ENCODE data around the gene SMARCD3.

The SMARCD3 gene

DNA sequence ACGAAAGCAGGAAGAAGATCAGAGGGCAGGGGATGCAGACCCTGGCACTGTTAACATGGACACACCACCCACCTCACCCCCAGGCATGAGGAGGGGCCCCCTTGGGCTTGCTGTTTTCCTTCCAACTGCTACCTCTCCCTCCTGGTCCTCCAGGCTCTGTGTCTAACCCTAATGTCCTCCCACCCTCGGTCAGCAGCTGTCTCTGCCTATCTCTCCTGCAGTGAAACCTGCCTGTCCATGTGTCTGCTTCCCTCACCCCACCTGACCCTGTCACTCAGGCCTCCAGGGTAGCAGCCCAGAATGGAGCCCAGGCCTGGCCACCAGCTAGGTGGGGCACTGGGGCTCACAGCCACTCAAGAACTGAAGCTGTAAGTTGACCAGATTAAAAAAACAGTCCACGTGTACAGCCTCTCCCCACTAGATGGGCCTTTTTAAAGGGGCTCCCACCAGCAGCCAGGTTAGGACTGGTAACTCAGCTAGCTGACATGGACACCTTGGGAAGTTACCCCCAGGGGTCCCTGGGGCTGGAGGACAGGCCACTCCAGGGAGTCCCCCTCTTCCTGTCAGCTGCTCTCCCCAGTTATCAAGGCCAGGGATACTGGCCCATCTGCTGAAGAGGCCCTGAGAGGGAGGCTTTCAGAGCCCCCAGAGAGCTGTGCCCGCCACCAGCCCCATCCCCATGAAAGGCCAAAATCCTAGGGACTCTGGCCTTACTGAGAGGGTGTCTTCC lies 1.5 kb downstream of the SMARCD3 start:
- no peak for DNase-seq

DNA sequence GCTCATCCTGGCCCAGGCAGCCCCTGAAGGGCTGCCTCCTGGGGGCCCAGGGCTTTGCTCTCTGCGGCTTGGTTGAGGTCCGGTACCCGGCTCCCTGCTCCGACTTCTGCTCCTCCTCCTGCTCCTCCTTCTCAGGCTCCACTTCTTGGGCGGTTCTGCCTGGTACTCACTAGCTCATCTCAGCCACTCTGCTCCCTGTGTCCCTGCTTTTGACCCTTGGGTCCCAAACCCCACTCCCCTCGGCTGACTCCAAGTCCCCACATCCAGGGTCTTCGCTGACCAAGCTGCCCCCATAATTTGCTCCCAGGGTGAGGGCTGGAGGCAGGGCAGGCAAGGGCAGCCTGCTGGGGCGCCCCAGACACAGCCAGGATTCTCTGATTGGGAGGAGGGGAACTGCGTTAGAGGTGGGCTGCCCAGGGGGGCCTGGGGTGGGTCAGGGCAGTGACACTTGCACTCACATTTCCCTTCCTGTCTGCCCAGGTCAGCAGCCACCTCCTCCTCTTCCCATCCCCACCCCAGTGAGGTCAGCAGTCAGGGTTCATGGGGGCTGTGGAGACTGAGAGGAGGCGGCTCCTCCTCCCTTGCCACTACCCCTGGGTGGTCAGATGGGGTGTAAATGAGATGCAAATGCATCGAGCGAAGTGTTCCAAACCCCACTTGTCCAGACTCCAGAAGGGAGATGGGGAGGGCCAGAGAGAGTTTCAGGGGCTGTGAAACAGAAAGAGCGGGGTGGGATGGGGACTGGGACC lies 2.2 kb downstream of the SMARCD3 start:
- no peak for DNase-seq

DNA sequence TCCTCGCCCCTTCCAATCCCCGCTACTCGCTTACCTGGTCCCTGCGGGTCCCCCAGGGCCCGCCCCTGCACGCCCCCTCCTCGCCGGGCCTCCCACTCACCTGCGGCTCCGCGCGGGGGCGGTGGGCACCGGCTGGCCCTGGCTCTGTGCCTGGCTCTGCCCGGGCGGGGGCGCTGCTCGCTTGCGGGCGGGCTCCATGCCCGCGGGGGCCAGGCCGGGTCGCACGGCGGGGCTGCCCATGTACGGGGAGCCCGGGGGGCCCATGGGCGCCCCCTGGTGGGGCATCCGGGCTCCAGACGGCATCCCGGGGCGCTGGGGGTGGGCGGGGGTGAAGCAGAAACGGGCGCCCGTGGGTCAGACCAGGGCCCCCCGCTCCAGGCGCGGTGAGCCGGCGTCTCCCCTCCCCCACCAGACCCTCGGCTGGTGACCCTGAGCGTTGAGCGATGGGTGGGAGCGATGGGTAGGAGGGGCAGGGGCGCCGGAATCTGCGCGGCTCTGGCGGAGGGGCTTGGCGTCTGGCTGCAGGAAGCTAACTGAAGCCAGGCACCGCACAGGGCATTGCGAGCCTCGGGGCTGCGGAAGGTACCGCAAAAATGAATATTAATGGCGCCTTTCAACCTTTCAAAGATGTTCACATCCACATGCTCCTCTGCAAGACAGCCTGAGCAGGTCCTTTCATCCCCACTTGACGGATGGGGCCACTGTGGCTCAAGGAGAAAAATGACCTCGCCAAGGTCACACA lies 3.0 kb downstream of the SMARCD3 start:
- DNase-seq: peak; percentile 50

DNA sequence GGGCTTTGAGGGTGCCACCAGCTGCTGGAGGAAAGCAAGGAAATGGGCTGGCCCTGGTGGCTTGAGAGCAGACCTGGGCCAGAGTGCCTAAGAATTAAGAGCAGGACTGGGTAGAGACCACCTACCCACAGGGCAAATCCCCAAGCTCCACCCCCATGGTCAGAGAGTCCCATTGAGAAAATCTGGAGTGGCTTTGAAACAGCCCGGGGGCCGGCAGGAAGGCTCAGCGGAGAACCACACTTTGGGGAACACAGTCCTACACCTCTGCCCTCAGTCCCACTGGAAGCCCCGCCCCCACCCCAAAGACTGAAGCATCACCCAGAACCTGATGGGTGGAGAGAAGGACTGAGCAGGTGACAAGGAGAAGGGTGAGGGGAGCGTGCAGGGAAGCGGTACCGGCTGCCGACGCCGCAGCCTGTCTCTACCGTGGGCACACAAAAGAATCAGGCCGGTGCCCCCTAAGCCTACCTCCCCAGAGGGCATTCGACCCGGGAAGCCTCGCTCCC lies 3.6 kb downstream of the SMARCD3 start:
- no peak for DNase-seq

DNA sequence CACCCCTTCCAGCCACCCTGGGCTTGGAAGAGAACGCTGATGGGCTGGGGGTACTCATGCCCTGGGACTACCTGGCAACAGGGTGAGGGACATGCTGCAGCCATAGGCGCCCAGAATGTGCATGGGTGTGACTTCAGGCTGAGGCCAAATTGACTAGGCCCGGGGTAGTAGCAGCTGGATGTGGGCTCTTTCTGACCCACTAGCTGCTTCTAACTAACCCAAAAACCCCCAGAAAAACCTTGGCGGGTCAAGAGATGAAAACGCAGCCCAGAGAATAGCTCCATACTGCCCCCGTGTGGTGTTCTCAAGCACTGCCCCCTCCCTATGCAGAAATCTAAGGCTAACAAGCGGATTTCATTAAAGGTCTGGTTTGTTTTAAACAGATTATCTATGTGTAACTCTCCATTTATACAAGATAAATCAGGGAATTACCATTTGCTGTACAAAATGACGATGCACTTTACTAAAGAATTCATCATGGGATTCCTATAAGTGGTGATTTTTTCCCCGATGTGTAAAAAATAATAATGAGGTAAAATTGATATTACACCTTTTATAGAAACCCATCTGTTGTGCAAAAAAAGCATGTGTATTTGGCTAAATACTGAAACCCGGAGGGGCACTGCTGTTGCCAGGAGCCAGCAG lies 4.2 kb downstream of the SMARCD3 start:
- peak; percentile 70 for DNase-seq

DNA sequence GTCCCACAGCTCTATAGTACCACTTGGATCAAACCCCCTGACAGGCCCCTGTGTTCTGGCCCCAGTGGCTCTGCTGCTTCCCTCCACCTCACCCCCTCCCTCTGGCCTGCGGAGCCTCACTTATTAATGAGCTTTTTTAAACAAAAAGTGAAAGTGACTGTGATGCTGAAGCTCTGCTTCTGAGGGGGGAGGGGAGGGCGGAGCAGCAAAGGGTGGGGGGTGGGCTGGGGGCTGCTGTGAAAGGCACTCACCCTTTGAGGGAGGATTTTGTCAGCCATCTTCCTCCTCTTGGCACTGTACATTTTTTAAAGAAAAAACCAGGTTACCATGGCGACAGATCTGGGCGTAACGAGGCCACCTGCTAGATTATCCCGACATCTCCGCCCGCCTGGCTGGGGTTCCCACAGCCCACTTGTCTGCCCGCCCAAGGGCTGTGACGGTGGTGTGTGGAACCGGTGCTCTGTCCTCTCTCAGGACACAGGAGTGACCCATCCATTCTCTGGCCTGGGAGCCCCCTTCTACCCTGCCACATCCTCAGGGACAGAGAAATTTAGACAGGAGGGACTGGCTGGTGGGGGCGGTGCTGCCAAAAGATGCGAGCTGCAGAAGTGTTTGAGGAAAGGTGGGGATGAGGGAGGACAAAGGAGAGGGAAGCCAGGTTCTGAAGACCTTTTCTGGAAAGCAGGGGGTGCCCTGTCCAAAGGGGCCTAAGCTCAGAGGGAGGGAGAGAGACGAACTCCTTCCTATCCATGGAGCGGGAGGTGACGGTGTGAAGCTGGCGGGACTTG lies 4.9 kb downstream of the SMARCD3 start:
- DNase-seq: peak; percentile 24

DNA sequence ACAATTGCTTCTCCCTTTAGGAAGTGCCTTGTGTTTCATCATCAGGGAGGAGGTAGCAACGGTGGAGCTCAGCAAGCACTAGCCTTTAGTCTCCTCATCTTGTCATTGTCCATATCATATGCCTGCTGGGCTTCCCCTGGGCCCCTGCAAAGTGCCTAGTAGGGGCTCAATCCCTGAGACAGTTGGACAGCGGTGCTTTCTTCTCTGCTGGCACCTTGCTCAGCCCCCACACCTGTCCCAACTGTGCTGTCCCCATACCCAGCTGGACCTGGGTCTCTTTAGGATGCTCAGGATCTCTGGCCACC lies 5.5 kb downstream of the SMARCD3 start:
- DNase-seq: no peak

DNA sequence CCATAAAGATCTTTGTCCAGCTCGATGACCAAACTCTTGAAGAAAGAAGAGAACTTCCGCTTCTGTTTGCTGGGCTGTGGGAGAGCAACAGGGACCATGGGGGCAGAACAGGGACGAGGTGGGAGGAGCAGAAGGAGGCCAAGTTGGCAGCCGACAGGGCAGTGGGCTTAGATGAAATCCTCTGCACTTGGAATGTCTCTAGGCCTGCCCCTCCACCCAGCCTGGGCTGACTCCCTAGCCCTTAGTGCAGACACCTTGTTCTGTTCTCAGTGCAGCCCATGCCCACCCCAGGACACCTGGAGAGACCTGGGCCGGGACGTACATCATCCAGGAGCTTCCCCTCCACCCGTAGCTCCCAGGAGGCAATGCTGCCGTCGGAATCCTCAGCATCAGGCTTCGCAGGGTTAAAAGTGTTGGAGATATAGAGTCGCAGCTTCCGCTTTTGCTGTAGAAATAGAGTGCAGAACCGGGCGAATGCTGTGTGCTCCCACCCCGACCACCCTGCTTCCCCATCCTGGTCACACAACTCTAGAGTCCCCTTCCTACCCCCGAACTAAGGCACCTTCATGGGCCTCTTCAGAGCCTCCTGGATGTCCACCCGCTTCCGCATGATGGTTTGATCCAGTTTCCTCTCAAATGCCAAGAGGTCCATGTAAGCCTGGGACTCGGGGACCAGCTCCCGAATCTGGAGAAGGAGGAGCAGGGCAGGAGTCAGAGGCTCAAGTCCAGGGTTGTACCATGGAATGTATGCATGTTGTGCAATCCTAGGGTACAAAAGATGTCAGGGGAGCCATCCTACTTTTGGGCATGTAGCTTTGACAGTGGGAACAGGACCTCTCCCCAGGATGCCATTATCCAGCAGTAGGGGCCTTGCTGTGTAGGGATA lies 6.1 kb downstream of the SMARCD3 start:
- DNase-seq: no peak

DNA sequence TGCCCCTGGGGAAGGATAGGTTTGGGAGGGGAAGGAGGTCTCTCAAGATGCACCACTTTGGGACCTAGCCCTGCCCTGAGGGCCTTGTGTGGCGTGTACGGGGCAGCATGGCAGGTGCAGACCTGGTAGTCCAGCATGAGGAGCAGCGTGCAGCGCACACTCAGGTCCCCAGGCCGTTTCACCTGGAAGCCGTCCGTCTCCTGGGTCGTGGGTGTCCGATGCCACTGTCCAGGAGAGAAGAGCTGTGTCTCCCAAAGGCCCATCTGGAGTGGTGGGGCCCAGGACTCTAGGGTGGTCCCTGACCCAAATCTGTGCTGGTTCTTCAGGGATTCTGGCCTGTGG lies 6.8 kb downstream of the SMARCD3 start:
- DNase-seq: no peak

DNA sequence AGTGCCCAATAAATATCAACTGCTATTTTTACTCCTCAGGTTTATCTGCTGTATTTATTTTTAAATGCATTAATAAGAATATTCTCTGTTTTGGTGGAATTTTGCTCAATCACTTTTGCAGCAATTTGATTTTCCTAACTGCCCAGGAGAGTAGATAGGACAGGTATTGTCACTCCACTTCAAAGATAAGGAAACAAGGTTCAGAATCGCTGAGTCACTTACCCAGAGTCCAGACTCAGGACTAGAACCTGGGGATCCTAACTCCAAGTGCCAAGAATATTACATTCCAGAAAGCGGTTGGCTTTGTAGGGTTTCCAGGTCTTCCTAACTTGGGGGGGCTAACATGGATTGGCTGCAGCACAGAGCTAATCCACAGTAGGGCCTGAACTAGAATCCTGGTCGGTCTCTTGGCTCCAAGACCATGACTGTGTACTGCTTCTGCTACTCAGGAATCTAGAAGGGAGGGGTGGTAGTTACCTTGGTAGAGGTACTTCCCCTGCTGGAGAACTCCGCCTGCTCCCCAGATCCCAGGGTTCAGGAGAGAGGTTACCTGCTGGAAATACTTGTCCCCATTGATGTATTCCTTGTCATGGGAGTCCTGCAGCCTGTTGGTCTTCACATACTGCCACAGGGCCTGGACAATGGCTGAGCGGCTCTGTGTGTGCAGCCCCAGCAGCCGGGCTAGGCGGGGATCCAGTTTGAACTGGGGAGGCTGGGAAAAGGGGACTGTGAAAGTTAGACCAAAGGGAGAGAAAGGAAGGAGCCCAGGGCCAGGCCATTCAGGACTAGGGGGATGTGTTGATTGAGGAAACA lies 7.3 kb downstream of the SMARCD3 start:
- no peak for DNase-seq

DNA sequence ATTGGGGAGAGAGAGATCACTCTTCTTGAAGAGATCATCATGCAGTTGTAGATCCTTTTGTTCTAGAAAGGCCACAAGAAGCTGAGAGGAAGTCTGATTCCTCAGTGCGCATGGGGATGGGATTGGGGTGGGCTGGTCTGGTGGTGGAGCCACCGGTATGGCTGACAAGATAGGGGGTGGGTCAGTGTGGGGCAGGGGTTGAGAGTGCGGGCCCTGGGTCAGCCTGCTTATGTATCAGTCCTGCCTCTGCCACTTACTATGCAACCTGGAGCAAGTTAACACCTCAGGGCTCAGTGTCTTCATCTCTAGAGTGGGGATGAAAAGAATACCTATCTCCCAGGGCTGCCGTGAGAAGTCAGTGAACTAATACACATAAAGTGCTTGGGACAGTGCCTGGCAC lies 8.0 kb downstream of the SMARCD3 start:
- DNase-seq: no peak

DNA sequence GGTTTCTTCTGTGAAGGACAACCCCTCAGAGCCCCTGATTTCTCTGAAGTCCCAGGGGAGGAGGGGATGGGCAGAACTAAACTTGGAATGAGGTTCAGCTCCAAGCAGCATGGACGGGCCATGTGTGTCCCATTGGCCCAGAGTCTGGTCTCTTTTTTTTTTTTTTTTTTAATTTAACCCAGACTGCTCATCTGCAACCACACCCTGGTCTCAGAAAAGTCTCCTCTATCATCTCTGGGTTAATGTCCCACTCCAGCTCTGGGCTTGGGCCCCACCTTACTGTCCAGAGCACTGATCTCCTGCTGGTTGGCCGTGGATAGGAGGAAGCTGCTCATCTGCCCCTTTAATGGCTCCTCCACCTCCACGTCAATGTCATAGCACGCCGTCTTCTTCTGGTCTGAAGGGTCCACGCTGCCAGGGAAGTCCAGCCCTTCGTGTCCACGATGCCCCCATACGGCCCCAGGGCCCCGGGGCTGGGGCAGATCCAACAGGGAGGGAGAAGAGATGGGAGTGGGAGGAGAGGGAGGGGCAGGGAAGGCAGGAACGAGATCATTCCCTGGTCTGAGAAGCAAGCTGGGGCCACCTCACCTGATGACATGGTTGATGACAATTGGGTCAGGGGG lies 8.5 kb downstream of the SMARCD3 start:
- no peak for DNase-seq

DNA sequence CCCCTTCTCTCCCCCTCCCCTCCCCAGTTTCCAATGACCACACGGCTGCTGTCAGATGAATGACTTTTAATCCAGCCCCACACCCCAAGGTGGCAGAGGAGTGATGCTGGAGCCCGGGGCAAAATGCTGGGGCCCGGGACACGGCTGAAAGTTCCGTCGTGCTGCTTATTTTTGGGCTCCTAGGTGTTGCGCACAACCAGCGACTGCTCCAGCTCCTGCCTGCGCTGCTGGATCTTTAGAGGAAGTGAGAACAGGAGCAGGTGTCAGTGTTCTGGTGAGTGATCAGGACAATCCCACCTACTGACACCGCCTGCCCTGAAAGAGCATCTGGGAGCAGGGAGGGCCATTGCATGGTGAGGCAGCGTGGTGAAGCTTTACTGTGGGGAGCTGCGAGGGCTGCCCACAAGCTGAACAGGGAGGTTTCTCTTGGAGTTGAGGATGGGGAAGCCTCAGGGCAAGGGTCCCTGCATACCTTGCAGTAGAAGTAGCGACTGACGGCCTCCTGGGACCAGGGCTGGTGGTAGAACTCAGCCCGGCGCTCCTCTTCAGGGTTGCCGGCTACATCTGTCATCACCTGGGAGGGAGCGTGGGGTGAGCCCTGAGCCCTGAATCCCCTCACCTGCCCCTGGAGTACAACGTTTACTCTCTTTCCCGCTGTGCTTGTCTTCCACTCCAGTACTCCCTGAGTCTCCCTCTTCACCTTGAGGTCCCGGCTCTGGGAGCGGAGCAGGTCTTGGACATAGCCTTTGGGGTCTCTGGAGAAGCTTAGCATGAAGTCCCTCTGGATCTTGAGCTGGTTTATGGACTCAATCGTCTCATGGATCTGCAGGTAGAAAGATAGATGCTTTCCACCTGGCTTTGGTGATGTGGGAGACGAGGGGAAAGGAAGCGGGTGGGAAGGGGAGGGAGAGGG lies 9.3 kb downstream of the SMARCD3 start:
- DNase-seq: no peak

DNA sequence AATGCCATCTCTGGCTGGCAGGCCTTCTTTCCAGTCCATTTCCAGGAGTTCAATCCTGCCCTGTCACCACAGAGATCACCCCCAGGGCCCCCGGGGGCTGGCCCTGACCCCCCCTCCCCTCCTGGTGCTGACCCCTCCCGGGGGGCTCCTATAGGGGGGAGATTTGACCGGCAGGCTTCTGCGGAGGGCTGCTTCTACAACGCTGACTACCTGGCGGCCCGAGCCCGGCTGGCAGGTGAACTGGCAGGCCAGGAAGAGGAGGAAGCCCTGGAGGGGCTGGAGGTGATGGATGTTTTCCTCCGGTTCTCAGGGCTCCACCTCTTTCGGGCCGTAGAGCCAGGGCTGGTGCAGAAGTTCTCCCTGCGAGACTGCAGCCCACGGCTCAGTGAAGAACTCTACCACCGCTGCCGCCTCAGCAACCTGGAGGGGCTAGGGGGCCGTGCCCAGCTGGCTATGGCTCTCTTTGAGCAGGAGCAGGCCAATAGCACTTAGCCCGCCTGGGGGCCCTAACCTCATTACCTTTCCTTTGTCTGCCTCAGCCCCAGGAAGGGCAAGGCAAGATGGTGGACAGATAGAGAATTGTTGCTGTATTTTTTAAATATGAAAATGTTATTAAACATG lies 10.2 kb downstream of the SMARCD3 start:
- no peak for DNase-seq

DNA sequence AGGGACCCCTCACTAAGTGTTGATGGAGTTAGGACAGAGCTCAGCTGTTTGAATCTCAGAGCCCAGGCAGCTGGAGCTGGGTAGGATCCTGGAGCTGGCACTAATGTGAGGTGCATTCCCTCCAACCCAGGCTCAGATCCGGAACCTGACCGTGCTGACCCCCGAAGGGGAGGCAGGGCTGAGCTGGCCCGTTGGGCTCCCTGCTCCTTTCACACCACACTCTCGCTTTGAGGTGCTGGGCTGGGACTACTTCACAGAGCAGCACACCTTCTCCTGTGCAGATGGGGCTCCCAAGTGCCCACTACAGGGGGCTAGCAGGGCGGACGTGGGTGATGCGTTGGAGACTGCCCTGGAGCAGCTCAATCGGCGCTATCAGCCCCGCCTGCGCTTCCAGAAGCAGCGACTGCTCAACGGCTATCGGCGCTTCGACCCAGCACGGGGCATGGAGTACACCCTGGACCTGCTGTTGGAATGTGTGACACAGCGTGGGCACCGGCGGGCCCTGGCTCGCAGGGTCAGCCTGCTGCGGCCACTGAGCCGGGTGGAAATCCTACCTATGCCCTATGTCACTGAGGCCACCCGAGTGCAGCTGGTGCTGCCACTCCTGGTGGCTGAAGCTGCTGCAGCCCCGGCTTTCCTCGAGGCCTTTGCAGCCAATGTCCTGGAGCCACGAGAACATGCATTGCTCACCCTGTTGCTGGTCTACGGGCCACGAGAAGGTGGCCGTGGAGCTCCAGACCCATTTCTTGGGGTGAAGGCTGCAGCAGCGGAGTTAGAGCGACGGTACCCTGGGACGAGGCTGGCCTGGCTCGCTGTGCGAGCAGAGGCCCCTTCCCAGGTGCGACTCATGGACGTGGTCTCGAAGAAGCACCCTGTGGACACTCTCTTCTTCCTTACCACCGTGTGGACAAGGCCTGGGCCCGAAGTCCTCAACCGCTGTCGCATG lies 11.0 kb downstream of the SMARCD3 start:
- no peak for DNase-seq

DNA sequence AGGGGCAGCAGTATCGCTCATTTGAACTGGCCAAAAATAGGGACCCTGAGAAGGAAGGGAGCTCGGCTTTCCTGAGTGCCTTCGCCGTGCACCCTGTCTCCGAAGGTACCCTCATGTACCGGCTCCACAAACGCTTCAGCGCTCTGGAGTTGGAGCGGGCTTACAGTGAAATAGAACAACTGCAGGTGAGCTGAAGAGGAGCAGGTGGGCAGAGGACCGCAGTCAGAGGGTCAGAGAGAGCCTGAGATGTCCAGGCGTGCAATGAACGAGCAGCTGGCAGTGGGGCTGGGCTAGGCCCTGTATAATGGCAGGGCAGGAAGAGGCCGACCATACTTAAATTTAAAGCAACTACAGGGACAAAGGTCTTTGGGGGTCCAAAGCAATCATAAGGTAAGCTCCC lies 12.1 kb downstream of the SMARCD3 start:
- DNase-seq: no peak

DNA sequence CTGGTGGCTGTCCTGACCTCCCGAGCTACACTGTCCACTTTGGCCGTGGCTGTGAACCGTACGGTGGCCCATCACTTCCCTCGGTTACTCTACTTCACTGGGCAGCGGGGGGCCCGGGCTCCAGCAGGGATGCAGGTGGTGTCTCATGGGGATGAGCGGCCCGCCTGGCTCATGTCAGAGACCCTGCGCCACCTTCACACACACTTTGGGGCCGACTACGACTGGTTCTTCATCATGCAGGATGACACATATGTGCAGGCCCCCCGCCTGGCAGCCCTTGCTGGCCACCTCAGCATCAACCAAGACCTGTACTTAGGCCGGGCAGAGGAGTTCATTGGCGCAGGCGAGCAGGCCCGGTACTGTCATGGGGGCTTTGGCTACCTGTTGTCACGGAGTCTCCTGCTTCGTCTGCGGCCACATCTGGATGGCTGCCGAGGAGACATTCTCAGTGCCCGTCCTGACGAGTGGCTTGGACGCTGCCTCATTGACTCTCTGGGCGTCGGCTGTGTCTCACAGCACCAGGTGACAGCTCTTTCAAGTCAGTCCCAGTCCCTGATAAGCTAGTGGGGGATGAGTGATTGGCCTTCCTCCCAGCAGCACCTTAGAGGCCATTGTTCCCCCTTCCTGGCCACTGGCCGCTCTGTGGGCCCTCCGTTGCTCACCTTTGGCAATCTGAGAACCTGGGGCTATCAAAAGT lies 13.3 kb downstream of the SMARCD3 start:
- no peak for DNase-seq
